Ishikawa (cell line): Measurements from ENCODE around the gene TMA16.

Experiments
- CEBPB ChIP-seq: IDR thresholded peaks from 2 replicates; pipeline ENCODE4 v1.6.1; 2012
- CREB1 ChIP-seq: IDR thresholded peaks from 2 replicates; pipeline ENCODE4 v1.6.1; 2012; ENCODE audit warnings: low read depth
- EGR1 ChIP-seq: IDR thresholded peaks from 2 replicates; pipeline ENCODE4 v1.6.1; 2012
- EP300 ChIP-seq: IDR thresholded peaks from 2 replicates; pipeline ENCODE4 v1.6.1; 2012; ENCODE audit warnings: borderline replicate concordance
- FOXM1 ChIP-seq: IDR thresholded peaks from 2 replicates; pipeline ENCODE4 v1.6.1; 2012; ENCODE audit warnings: low read depth, borderline replicate concordance
- NFIC ChIP-seq: IDR thresholded peaks from 2 replicates; pipeline ENCODE4 v1.6.1; 2012
- RAD21 ChIP-seq: IDR thresholded peaks from 2 replicates; pipeline ENCODE4 v1.6.1; 2012; ENCODE audit warnings: low read depth
- TAF1 ChIP-seq: IDR thresholded peaks from 2 replicates; pipeline ENCODE4 v1.6.1; 2012; ENCODE audit warnings: low read depth, mild to moderate bottlenecking
- TCF12 ChIP-seq: IDR thresholded peaks from 2 replicates; pipeline ENCODE4 v1.6.1; 2012; ENCODE audit warnings: low read depth
- TEAD4 ChIP-seq: IDR thresholded peaks from 2 replicates; pipeline ENCODE4 v1.6.1; 2012
- YY1 ChIP-seq: IDR thresholded peaks from 2 replicates; pipeline ENCODE4 v1.6.1; 2012; ENCODE audit warnings: low read depth
- ZBTB7A ChIP-seq: IDR thresholded peaks from 2 replicates; pipeline ENCODE4 v1.6.1; 2012; ENCODE audit warnings: low read depth
- TF ChIP-seq, protein P1 (sequence below): IDR thresholded peaks from 2 replicates; pipeline ENCODE4 v1.6.1; 2012
- TF ChIP-seq, protein P2 (sequence below): IDR thresholded peaks from 2 replicates; pipeline ENCODE4 v1.6.1; 2012
- TF ChIP-seq, protein P3 (sequence below): IDR thresholded peaks from 2 replicates; pipeline ENCODE4 v1.6.1; 2012; ENCODE audit warnings: low read depth, mild to moderate bottlenecking

TMA16 gene

DNA sequence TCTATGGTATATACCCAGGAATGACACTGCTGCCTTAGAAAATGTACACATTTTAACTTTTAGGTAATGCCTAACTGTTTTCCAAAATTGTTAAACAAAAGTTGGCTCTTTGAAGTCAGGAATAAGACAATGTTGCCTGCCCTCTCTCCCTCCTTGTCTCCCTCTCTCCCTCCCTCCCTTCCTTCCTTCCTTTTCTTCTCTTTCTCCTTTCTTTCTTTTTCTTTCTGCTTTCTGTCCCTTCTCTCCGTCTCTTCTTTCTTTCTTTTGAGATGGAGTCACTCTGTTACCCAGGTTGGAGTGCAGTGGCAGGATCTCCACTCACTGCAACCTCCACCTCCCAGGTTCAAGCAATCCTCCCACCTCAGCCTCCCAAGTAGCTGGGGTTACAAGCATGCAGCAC lies 4.6 kb upstream of the TMA16 start:
- no peak for TF ChIP-seq ZBTB7A
- no peak for TF ChIP-seq CEBPB
- TF ChIP-seq YY1: no peak
- TF ChIP-seq CREB1: no peak
- TF ChIP-seq FOXM1: no peak
- no peak for TF ChIP-seq EGR1
- TF ChIP-seq, protein P1, sequence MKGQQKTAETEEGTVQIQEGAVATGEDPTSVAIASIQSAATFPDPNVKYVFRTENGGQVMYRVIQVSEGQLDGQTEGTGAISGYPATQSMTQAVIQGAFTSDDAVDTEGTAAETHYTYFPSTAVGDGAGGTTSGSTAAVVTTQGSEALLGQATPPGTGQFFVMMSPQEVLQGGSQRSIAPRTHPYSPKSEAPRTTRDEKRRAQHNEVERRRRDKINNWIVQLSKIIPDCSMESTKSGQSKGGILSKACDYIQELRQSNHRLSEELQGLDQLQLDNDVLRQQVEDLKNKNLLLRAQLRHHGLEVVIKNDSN: no peak
- TF ChIP-seq RAD21: no peak
- no peak for TF ChIP-seq TEAD4
- TF ChIP-seq, protein P2, sequence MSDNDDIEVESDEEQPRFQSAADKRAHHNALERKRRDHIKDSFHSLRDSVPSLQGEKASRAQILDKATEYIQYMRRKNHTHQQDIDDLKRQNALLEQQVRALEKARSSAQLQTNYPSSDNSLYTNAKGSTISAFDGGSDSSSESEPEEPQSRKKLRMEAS: no peak
- TF ChIP-seq TCF12: no peak
- no peak for TF ChIP-seq NFIC
- no peak for TF ChIP-seq EP300

DNA sequence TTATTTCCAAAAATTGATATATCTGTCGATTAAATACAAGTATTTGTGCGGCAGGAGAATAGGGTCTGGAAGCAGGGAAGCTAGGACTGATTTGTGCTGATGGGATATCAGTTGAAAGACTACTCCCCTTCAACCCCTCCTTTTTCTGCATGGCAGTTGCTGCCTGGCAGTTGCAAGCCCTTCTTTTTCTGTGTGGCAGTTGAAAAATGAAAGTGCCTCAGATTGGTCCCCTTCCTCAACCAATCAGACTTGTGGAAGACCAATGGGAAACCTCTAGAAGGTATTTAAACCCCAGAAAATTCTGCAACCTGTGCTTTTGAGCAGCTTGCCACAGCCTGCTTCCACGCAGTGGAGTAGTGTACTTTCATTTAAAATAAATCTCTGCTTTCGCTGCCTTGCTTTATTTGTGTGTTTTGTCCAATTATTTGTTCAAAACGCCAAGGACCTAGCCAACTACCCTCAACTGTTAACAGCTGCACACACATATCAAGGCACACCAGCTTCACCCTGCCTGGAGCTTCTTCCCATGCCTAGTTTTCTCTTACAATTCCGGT lies 1.5 kb upstream of the TMA16 start:
- TF ChIP-seq, protein P1: no peak
- no peak for TF ChIP-seq EP300
- no peak for TF ChIP-seq CEBPB
- no peak for TF ChIP-seq TEAD4
- TF ChIP-seq RAD21: no peak
- no peak for TF ChIP-seq YY1
- no peak for TF ChIP-seq ZBTB7A
- no peak for TF ChIP-seq NFIC
- TF ChIP-seq, protein P3, sequence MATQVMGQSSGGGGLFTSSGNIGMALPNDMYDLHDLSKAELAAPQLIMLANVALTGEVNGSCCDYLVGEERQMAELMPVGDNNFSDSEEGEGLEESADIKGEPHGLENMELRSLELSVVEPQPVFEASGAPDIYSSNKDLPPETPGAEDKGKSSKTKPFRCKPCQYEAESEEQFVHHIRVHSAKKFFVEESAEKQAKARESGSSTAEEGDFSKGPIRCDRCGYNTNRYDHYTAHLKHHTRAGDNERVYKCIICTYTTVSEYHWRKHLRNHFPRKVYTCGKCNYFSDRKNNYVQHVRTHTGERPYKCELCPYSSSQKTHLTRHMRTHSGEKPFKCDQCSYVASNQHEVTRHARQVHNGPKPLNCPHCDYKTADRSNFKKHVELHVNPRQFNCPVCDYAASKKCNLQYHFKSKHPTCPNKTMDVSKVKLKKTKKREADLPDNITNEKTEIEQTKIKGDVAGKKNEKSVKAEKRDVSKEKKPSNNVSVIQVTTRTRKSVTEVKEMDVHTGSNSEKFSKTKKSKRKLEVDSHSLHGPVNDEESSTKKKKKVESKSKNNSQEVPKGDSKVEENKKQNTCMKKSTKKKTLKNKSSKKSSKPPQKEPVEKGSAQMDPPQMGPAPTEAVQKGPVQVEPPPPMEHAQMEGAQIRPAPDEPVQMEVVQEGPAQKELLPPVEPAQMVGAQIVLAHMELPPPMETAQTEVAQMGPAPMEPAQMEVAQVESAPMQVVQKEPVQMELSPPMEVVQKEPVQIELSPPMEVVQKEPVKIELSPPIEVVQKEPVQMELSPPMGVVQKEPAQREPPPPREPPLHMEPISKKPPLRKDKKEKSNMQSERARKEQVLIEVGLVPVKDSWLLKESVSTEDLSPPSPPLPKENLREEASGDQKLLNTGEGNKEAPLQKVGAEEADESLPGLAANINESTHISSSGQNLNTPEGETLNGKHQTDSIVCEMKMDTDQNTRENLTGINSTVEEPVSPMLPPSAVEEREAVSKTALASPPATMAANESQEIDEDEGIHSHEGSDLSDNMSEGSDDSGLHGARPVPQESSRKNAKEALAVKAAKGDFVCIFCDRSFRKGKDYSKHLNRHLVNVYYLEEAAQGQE: no peak
- TF ChIP-seq CREB1: no peak
- TF ChIP-seq, protein P2: no peak
- no peak for TF ChIP-seq EGR1
- no peak for TF ChIP-seq TCF12
- no peak for TF ChIP-seq FOXM1
- TF ChIP-seq TAF1: no peak

DNA sequence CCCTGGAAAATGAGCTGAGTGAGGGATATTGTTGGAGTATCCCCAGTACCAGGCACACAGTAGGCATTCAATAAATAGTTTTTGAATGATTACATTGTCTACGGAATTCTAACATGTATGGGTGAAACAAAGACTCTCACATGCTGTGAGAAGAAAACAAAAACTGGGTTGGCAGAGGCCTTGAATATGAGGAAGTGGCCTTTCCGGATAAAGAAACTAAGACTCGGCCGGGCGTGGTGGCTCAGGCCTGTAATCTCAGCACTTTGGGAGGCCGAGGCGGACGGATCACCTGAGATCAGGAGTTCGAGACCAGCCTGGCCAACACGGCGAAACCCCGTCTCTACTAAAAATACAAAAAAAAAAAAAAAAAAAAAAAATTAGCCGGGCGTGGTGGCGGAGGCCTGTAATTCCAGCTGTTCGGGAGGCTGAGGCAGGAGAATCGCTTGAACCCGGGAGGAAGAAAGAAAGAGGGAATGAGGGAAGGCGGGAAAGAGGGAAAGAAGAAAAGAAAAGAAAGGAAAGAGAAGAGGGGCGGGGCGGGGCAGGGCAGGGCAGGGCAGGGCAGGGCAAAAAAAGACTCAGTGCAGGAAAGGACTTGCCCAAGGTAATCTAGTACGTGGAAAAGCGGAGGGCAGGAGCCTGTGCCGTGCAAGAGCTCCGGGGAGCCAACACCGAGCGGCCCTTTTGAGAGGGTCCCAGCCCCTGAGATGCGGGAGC lies 689 bp upstream of the TMA16 start:
- TF ChIP-seq YY1: no peak
- TF ChIP-seq, protein P1: no peak
- TF ChIP-seq CEBPB: no peak

DNA sequence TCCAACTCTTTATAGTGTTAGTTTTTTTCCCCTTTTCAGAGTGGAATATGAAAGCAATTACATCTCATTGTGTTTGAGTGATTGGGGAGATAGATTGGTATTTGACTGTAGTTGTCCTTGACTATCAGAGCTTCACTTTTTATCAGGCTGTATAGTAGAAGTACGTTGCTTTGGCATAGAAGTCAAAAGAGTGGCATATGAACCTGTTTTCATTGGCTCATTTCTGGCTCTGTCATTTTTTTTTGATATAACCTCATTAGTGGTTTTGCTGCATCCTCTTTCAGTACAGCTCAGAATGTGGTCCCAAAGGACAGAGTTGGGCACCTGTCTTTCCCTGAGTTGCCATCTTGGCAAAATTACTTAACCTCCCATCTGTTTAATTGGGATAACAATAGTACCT lies 1.4 kb downstream of the TMA16 start:
- TF ChIP-seq TEAD4: no peak
- TF ChIP-seq TCF12: no peak
- TF ChIP-seq, protein P1: no peak
- TF ChIP-seq EGR1: no peak
- no peak for TF ChIP-seq FOXM1
- no peak for TF ChIP-seq EP300
- no peak for TF ChIP-seq CREB1
- TF ChIP-seq, protein P2: no peak
- no peak for TF ChIP-seq TAF1
- no peak for TF ChIP-seq NFIC
- TF ChIP-seq RAD21: no peak
- TF ChIP-seq CEBPB: no peak
- TF ChIP-seq ZBTB7A: no peak
- TF ChIP-seq, protein P3: no peak
- TF ChIP-seq YY1: no peak

DNA sequence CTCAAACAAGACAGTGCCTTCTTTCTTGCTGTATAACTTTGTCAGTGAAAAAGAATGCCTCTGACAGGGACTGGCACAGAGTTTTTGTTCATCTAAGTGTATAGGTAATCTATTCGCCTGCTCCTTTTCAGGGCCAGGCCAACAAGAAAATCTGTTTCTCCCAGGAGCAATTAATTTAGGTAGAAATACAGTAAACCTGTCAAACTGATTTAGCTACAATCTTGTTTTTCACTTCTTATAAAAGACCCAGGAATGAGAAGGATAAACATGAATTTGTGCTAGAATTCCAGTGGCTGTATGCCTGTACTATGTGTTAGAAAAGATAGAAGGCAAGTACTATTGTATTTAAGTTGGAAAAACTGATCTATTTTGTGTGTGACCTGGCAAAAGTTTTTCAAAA lies 6.1 kb downstream of the TMA16 start:
- no peak for TF ChIP-seq TCF12
- TF ChIP-seq EP300: no peak
- TF ChIP-seq TAF1: no peak
- no peak for TF ChIP-seq EGR1
- TF ChIP-seq ZBTB7A: no peak
- TF ChIP-seq NFIC: no peak
- TF ChIP-seq CREB1: no peak
- TF ChIP-seq, protein P1: no peak
- TF ChIP-seq CEBPB: no peak
- TF ChIP-seq TEAD4: no peak
- no peak for TF ChIP-seq RAD21
- TF ChIP-seq, protein P2: no peak
- TF ChIP-seq, protein P3: no peak
- no peak for TF ChIP-seq YY1
- no peak for TF ChIP-seq FOXM1
